HEK293 (cell line): ENCODE data around the gene DRD1.

Source experiments
- CTCF ChIA-PET: fragments of 350-600 bp; formaldehyde crosslinking; extraction: SDS; loops from one replicate; lab custom pipeline; 2021; ENCODE audit warnings: antibody characterized with exemption; lab: Yijun Ruan, JAX
- POLR2A ChIA-PET: fragments of 300-600 bp; formaldehyde crosslinking; extraction: SDS; loops from one replicate; lab custom pipeline; 2020; ENCODE audit warnings: antibody characterized with exemption, inconsistent platforms; lab: Yijun Ruan, JAX
- H3K27ac ChIP-seq: fragments of 200-500 bp; sonication (Bioruptor generic); 2 replicates; pipeline ENCODE4 v1.5.1; 2014; ENCODE audit warnings: low read depth, low read length, control low read depth, inconsistent platforms; ENCODE audit errors: extremely low read depth
- H3K36me3 ChIP-seq, 2 experiments: fragments of 200-500 bp in 1 of 2; sonication (Bioruptor generic) in 1 of 2; 1 replicate in 1 of 2; 2 replicates in 1 of 2; pipeline ENCODE4 v1.5.1; 2014 to 2017; ENCODE audit warnings: inconsistent platforms in 2 of 2, low read length in 2 of 2; ENCODE audit not compliant: control insufficient read depth in 2 of 2, insufficient read depth in 1 of 2
- H3K4me1 ChIP-seq: fragments of 200-500 bp; sonication (Bioruptor generic); 2 replicates; pipeline ENCODE4 v1.5.1; 2014; ENCODE audit warnings: mild to moderate bottlenecking, low read length, inconsistent platforms; ENCODE audit not compliant: control insufficient read depth, insufficient read depth
- H3K4me3 ChIP-seq: 2 replicates; pipeline ENCODE4 v1.5.1; 2011; ENCODE audit warnings: low read depth, mild to moderate bottlenecking, control low read depth, low read length, moderate library complexity
- H3K9me3 ChIP-seq: fragments of 200-500 bp; sonication (Bioruptor generic); 2 replicates; pipeline ENCODE4 v1.5.1; 2014; ENCODE audit warnings: low read depth, low read length, inconsistent platforms; ENCODE audit not compliant: control insufficient read depth, insufficient read depth
- BCL11A ChIP-seq: fragments of 450-650 bp; formaldehyde crosslinking; IDR thresholded peaks from 2 replicates; pipeline ENCODE4 v1.5.1; 2016; ENCODE audit warnings: low read depth, missing biosample characterization, missing genetic modification characterization
- MEIS1 ChIP-seq: sonication (generic); formaldehyde crosslinking; IDR thresholded peaks from 2 replicates; pipeline ENCODE4 v1.8.1; 2022; ENCODE audit warnings: missing genetic modification reagents, mild to moderate bottlenecking, borderline replicate concordance
- ZNF10 ChIP-seq: fragments of 450-650 bp; formaldehyde crosslinking; IDR thresholded peaks from 2 replicates; pipeline ENCODE4 v1.5.1; 2017; ENCODE audit warnings: missing biosample characterization, missing genetic modification characterization
- ZNF169 ChIP-seq: fragments of 450-650 bp; formaldehyde crosslinking; IDR thresholded peaks from 2 replicates; pipeline ENCODE4 v1.5.1; 2016; ENCODE audit warnings: missing biosample characterization, missing genetic modification characterization
- ZNF302 ChIP-seq: fragments of 450-650 bp; formaldehyde crosslinking; IDR thresholded peaks from 2 replicates; pipeline ENCODE4 v1.5.1; 2016; ENCODE audit warnings: missing biosample characterization, missing genetic modification characterization, low read depth
- ZNF335 ChIP-seq: fragments of 450-650 bp; formaldehyde crosslinking; conservative IDR thresholded peaks from 2 replicates; pipeline ENCODE4 v1.5.1; 2016; ENCODE audit warnings: missing biosample characterization, missing genetic modification characterization
- ZNF426 ChIP-seq: fragments of 450-650 bp; formaldehyde crosslinking; IDR thresholded peaks from 2 replicates; pipeline ENCODE4 v1.5.1; 2017; ENCODE audit warnings: missing biosample characterization, missing genetic modification characterization, mild to moderate bottlenecking, inconsistent platforms, moderate library complexity
- ZNF514 ChIP-seq: fragments of 450-650 bp; formaldehyde crosslinking; IDR thresholded peaks from 2 replicates; pipeline ENCODE4 v1.5.1; 2016; ENCODE audit warnings: missing biosample characterization, missing genetic modification characterization
- ZNF701 ChIP-seq: fragments of 450-650 bp; formaldehyde crosslinking; IDR thresholded peaks from 2 replicates; pipeline ENCODE4 v1.5.1; 2016; ENCODE audit warnings: missing biosample characterization, missing genetic modification characterization
- ZNF776 ChIP-seq: fragments of 450-650 bp; formaldehyde crosslinking; IDR thresholded peaks from 2 replicates; pipeline ENCODE4 v1.5.0; 2017; ENCODE audit warnings: missing biosample characterization, missing genetic modification characterization, borderline replicate concordance
- TF ChIP-seq, protein P1 (sequence below): fragments of 450-650 bp; formaldehyde crosslinking; IDR thresholded peaks from 2 replicates; pipeline ENCODE4 v1.5.1; 2016; ENCODE audit warnings: missing biosample characterization, missing genetic modification characterization
- TF ChIP-seq, protein P2 (sequence below): fragments of 450-650 bp; formaldehyde crosslinking; IDR thresholded peaks from 2 replicates; pipeline ENCODE4 v1.5.1; 2016; ENCODE audit warnings: missing biosample characterization, missing genetic modification characterization
- TF ChIP-seq, protein P3 (sequence below): fragments of 450-650 bp; formaldehyde crosslinking; IDR thresholded peaks from 2 replicates; pipeline ENCODE4 v1.5.1; 2017; ENCODE audit warnings: missing biosample characterization, mild to moderate bottlenecking, missing genetic modification characterization, moderate library complexity
- TF ChIP-seq, protein P4 (sequence below): fragments of 450-650 bp; formaldehyde crosslinking; IDR thresholded peaks from 2 replicates; pipeline ENCODE4 v1.5.0; 2017; ENCODE audit warnings: missing biosample characterization, missing genetic modification characterization, borderline replicate concordance
- TF ChIP-seq, protein P5 (sequence below): fragments of 450-650 bp; formaldehyde crosslinking; IDR thresholded peaks from 2 replicates; pipeline ENCODE4 v1.5.1; 2016; ENCODE audit warnings: missing biosample characterization, missing genetic modification characterization

DRD1 gene

DNA sequence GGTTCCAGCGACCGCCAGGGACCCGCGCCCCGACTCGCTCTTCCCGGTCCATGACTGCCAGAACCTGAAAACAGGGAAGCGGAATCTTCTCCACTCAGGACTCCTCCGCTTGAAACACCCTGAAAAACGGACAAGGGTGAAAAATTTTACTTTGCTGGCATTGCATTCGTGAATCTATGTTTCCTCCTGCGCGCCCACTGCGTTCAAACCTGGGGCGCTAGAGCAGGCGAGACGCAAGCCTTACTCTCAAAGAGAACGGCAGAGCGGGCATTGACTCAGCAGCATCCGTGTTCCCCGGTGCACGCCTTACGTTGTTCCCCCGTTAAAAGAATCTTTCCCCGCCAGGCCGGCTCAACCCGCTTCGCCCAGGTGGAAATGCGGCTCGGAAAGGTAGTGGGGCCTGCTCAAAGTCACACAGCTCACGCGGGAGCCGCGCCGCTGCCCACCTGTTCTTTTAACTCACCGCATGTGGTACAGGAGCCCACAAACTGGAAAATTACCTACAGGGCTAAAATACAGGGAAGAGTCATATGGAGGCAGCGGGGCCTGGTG is 999 bp upstream of the DRD1 start:
- TF ChIP-seq ZNF335 (tag by site-specific recombination) (0 out of 2 replicates have a peak, but pooled peaks have one; percentile 18), BCL11A (tag by site-specific recombination) (no peak)
- TF ChIP-seq, protein P1, sequence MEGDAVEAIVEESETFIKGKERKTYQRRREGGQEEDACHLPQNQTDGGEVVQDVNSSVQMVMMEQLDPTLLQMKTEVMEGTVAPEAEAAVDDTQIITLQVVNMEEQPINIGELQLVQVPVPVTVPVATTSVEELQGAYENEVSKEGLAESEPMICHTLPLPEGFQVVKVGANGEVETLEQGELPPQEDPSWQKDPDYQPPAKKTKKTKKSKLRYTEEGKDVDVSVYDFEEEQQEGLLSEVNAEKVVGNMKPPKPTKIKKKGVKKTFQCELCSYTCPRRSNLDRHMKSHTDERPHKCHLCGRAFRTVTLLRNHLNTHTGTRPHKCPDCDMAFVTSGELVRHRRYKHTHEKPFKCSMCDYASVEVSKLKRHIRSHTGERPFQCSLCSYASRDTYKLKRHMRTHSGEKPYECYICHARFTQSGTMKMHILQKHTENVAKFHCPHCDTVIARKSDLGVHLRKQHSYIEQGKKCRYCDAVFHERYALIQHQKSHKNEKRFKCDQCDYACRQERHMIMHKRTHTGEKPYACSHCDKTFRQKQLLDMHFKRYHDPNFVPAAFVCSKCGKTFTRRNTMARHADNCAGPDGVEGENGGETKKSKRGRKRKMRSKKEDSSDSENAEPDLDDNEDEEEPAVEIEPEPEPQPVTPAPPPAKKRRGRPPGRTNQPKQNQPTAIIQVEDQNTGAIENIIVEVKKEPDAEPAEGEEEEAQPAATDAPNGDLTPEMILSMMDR, result peak; percentile 3; the same call in 1 of the 2 replicates
- TF ChIP-seq, all 188 proteins: peak for 2
- H3K36me3 ChIP-seq, result no peaks in the 10 kb centered on the region
- POLR2A ChIA-PET, result interaction anchor here (0.9 kb wide), 1 partner anchor 10 kb away, joined by 3 read pairs; no protein-coding TSS in a partner anchor
- H3K4me3 ChIP-seq, result no peak overlapping the region; the same call in 1 of the 2 replicates
- no peak overlapping the region; the same call in 1 of the 2 replicates for H3K27ac ChIP-seq
- H3K4me1 ChIP-seq, result no peaks in the 10 kb centered on the region
- CTCF ChIA-PET, result interaction anchor here (0.8 to 4.7 kb wide), 10 partner anchors 10 to 624 kb away, joined by 3 to 19 read pairs (median 3); no protein-coding TSS in a partner anchor
- no peaks in the 10 kb centered on the region for H3K9me3 ChIP-seq

DNA sequence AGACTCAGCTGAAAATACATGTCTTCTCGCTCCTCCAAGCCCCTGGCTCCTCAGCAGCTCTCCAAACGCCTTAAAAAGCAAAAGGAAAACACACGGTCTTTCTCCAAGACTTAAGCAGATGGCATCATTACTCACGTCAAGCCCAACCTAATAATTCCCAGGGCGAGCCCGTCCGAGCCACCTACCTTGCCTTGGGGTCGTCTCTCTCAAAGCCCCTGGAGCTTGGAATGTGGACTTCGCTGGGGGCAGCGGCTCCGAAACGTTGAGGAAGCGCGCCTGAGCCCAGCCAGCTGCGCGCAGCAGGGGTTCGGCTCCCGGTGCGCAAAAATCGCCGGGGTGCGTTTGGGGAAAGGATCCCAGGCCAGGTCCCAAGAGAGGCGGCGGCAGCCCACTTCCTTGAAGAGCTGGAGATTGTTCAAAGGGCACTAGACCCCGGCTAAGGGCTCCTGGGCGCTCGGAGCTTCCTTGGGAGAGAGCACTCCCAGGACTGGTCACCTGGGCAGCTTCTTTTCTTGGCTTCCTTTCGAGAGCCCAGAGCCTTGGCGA is 395 bp downstream of the DRD1 start:
- Histone ChIP-seq H3K27ac (no peak overlapping the region; the same call in 1 of the 2 replicates), H3K9me3 (no peaks in the 10 kb centered on the region), H3K4me3 (no peak overlapping the region), H3K4me1 (no peaks in the 10 kb centered on the region), H3K36me3 (no peaks in the 10 kb centered on the region)
- TF ChIP-seq, protein P2, sequence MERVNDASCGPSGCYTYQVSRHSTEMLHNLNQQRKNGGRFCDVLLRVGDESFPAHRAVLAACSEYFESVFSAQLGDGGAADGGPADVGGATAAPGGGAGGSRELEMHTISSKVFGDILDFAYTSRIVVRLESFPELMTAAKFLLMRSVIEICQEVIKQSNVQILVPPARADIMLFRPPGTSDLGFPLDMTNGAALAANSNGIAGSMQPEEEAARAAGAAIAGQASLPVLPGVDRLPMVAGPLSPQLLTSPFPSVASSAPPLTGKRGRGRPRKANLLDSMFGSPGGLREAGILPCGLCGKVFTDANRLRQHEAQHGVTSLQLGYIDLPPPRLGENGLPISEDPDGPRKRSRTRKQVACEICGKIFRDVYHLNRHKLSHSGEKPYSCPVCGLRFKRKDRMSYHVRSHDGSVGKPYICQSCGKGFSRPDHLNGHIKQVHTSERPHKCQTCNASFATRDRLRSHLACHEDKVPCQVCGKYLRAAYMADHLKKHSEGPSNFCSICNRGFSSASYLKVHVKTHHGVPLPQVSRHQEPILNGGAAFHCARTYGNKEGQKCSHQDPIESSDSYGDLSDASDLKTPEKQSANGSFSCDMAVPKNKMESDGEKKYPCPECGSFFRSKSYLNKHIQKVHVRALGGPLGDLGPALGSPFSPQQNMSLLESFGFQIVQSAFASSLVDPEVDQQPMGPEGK, result no peak
- TF ChIP-seq, protein P3, sequence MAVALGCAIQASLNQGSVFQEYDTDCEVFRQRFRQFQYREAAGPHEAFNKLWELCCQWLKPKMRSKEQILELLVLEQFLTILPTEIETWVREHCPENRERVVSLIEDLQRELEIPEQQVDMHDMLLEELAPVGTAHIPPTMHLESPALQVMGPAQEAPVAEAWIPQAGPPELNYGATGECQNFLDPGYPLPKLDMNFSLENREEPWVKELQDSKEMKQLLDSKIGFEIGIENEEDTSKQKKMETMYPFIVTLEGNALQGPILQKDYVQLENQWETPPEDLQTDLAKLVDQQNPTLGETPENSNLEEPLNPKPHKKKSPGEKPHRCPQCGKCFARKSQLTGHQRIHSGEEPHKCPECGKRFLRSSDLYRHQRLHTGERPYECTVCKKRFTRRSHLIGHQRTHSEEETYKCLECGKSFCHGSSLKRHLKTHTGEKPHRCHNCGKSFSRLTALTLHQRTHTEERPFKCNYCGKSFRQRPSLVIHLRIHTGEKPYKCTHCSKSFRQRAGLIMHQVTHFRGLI, result peak; percentile 71
- POLR2A ChIA-PET, result no interaction called here
- CTCF ChIA-PET, result interaction anchor here (0.5 to 3.1 kb wide), 16 partner anchors 9 to 555 kb away, joined by 3 to 19 read pairs (median 4); no protein-coding TSS in a partner anchor

DNA sequence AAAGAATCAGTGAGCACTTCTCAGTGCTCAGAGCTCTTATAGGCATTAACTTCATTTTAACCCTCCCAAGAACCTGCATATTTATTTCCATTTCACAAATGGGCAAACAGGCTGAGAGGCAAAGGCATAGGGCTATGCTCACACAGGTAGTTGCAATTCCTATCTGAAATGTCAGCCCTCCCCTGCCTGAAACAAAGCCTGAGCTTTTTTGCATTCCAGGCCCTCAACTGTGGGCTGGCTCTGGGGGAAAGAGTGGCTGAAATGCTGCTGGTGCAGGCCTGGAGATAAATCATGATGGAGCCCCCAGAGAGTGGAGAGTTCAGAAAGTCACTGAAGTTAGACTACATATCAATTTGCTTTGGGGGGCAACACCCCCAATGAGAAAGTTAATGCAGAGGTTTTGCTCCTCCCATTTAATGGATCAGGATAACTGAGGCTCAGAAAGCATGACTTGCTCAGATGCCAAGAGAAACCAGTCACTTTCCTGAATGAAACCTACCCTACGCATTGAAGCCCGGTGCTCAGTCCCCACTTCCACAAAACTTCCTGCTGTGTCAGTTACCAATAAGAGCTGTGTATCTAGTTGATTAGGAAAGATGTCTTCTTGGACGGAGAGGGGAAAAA is 5.6 kb downstream of the DRD1 start:
- no peaks in the 10 kb centered on the region for H3K4me1 ChIP-seq
- POLR2A ChIA-PET, result no interaction called here
- CTCF ChIA-PET, result interaction anchor here (1.1 to 1.3 kb wide), 2 partner anchors 49 to 487 kb away, joined by 3 read pairs; no protein-coding TSS in a partner anchor

More for the DNA sequence above, 5.6 kb downstream of the DRD1 start:
- no peak overlapping the region for H3K4me3 ChIP-seq
- H3K36me3 ChIP-seq, result no peaks in the 10 kb centered on the region
- TF ChIP-seq ZNF776 (tag by site-specific recombination), result no peak
- no peak for TF ChIP-seq ZNF302 (tag by site-specific recombination)
- TF ChIP-seq ZNF701, result no peak
- no peak for TF ChIP-seq ZNF169 (tag by site-specific recombination)
- no peak for TF ChIP-seq ZNF10 (tag by site-specific recombination)
- TF ChIP-seq, protein P4, sequence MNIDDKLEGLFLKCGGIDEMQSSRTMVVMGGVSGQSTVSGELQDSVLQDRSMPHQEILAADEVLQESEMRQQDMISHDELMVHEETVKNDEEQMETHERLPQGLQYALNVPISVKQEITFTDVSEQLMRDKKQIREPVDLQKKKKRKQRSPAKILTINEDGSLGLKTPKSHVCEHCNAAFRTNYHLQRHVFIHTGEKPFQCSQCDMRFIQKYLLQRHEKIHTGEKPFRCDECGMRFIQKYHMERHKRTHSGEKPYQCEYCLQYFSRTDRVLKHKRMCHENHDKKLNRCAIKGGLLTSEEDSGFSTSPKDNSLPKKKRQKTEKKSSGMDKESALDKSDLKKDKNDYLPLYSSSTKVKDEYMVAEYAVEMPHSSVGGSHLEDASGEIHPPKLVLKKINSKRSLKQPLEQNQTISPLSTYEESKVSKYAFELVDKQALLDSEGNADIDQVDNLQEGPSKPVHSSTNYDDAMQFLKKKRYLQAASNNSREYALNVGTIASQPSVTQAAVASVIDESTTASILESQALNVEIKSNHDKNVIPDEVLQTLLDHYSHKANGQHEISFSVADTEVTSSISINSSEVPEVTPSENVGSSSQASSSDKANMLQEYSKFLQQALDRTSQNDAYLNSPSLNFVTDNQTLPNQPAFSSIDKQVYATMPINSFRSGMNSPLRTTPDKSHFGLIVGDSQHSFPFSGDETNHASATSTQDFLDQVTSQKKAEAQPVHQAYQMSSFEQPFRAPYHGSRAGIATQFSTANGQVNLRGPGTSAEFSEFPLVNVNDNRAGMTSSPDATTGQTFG, result no peak
- TF ChIP-seq, protein P5, sequence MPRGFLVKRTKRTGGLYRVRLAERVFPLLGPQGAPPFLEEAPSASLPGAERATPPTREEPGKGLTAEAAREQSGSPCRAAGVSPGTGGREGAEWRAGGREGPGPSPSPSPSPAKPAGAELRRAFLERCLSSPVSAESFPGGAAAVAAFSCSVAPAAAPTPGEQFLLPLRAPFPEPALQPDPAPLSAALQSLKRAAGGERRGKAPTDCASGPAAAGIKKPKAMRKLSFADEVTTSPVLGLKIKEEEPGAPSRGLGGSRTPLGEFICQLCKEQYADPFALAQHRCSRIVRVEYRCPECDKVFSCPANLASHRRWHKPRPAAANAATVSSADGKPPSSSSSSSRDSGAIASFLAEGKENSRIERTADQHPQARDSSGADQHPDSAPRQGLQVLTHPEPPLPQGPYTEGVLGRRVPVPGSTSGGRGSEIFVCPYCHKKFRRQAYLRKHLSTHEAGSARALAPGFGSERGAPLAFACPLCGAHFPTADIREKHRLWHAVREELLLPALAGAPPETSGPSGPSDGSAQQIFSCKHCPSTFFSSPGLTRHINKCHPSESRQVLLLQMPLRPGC (tag by site-specific recombination), result no peak
- TF ChIP-seq ZNF426 (tag by site-specific recombination), result no peak
- TF ChIP-seq MEIS1 (CRISPR knock-in tag), result no peak
- TF ChIP-seq ZNF514, result no peak
- no peak for TF ChIP-seq BCL11A (tag by site-specific recombination)
- H3K9me3 ChIP-seq, result no peaks in the 10 kb centered on the region
- H3K27ac ChIP-seq, result no peak overlapping the region
